Stimulated activated CD8-positive, alpha-beta memory T cell treated with anti-CD3 and anti-CD28 coated beads, Interleukin-4, amount 100 ng/mL, for 4 hours (primary cell): ENCODE measurements around the gene GPC6.

Experiments
- DNase-seq, 2 donors: peaks; one replicate each; pipeline ENCODE4 v3.0.0-alpha.2; 2020; ENCODE audit warnings: low read depth in 2 of 2, low spot score in 1 of 2

GPC6 gene

DNA sequence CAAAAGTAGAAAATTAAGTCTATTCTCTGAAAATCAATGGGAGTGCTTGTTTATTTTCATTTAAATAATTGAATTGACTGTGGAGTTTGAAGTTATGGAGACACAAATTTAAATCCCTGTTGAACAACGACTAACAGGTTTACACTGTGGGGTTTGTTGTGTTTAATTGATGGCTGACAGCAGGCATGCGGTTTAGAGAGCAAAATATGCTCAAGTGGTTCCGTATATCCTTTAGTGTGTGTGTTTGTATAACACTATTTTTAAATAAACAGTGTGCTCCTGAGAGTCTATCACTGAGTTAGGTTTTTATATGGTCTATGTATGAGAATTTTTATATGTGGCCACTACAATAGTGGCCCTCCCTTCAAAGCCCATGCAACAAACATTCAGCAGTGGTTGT, 332.0 kb downstream of the GPC6 start:
- no peak for DNase-seq

DNA sequence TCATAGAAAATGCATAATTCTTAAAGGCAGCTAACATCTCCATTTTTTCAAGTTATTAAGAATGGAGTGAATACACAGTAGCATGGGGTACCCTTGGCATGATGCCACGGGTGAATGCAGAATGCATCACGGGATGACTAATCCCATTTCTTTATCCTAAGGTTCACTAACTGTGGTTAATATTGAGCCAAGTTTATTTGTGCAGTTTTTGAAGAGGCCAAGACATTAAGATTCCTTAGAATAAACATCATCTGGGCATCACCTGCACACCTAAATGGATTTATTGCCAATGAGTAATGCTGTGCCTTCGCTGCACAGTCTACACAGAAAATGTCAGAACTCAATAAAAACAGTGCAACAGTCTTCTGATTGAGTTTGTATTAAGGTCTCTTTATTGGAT, 333.1 kb downstream of the GPC6 start:
- DNase-seq: no peak

GRCh38 chr13:93561576-93562225, 335.1 kb downstream of the GPC6 start:
- DNase-seq: no peak

DNA sequence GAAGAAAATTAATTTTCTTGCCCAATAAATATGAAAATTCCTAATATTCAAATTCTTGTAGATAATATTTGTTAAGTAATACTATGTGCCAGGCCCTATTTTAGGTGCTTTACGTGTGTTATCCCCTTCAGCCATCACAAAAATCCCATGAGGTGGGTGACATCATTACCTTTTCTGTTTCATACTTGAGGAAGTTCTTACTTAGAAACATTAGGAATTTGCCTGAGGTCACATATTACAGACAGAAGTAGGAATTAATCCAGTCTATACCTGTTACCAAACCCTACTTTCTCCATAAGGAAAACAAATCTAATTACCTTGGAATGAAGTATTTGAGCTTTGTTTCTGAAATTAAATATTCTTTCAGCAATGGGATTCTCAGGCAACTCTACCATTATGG, 336.1 kb downstream of the GPC6 start:
- DNase-seq: no peak

- DNase-seq: no peak
Measured at GRCh38 chr13:93577105-93577504, 350.5 kb downstream of the GPC6 start.

DNA sequence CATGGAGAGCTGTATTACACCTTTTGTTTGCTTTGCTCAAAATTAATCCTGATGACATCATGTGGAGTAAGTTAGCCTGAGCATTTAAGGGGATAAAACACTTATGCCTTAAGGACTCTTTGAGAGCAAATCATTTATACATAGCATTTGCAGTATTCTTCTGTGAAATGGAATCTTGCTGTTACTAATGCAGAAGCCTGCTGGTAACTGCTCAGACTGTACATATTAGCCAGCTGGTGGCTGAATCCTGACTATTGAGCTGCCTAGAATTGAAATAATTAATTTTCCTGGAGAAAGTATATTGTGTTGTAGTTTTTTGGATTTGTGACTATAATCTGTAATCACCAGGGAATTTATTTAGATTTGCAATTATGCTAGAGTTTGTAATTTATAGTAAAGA, 363.2 kb downstream of the GPC6 start:
- DNase-seq: no peak

DNA sequence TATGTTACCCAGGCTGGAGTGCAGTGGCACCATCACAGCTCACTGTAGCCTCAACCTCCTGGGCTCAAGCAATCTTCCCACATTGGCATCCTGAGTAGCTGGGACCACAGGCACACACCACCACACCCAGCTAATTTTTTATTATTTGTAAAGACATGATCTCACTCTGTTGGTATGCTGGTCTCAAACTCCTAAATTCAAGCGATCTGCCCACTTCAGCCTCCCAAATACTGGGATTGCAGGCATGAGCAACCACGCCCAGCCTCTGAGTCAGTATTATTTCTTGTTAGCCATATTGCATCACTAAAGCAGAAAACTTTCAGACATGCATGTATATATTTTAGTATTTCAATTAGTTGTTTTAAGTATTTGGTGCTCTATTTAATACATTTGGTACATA, 376.4 kb downstream of the GPC6 start:
- DNase-seq: no peak

DNA sequence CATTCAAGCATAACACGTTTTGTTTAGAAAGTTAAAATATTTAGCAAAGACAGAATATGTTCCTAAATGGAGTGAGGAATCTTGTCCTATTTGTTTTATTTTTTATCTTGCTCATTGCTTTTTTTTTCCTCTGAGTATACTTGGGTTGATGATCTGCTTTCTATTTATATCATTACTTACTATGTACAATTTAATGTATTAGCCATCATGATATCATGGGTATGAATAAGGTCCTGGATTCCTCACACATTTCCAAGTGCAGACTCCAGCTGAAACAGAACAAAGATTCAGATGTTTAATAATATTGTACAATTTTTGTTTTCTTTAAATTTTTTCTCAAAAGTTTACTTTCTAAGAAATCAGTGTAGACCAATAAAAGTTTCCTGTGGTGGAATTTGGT, 388.2 kb downstream of the GPC6 start:
- DNase-seq: no peak

DNA sequence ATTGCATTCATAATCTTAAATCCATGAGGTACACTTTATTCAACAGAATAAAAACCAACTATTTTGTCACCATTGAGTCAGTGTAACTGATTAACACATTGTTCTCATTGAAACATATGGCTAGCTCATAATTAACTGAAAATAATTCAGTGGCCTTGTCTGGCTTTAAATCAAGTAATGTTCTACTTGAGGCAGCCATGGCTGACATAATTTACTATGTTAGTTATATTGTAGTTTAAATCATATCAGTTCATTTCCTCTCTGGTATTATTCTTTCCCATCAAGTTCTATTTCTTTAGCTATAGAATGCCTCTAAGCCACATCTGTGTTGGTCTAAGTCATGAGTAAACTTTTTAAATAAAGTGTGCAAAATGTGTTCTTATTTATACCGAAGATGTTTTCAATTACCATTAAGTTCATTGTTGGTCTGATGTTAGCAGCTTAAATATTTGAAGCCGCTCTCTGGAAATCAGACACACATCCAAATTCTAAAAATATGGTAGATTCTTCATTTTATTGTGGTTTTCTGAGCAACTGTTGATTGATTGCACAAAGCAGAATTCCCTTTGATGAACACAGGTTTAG, 393.7 kb downstream of the GPC6 start:
- DNase-seq: no peak

DNA sequence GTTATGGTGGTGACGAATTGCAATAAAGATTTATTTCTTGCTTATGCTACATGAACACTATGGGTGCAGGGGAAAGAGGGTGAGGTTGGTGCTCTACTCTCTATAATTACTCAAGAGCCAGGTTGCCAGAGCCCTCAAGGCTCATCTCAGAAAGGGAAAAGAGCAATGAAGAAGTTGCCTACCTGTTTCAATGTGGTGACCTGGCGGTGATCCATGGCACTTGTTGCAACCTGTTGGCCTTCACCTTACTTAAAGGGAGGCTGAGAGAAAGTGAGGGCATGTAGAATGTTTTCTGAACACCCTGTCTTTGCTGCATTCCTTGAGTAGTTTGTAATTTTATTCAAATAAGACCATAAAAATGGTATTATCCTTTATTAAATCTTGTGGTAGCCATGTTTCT, 394.4 kb downstream of the GPC6 start:
- no peak for DNase-seq

DNA sequence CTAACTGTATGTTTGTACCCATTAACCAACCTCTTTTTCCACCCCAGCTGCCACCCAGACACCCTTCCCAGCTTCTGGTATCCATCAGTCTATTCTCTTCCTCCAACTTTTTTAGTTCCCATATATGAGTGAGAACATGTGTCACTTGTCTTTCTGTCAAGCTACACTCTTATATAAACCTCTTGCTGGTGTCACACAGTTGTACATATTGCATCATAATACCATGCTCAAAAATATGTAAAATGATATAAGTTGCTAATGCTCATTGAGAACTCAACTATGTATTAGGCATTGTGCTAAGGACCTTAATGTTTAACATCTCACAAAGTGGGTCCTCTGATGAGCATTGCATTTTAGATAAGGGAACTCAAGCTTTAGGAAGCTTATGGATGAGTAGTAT, 395.4 kb downstream of the GPC6 start:
- no peak for DNase-seq

GRCh38 chr13:93624311-93624777, 397.7 kb downstream of the GPC6 start:
- DNase-seq: no peak

DNA sequence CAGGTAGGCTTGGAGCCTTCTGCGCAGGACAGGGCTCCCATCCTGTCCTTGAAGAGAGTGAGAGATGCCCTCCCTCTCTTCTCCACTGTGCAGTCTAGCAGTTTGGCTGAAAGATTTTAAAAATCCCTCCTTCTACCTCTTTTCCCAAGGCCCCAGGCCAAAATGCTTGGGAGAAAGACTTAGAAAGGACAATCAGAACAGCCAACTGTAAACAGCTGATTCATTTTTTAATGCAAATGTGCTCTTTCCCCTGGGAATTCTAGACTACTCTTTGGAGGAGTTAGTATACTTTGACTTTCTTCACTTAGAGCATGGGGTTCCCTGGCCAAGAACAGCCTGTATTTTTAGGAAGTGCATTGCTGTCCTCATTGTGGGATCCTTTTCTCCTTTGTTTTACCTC, 398.9 kb downstream of the GPC6 start:
- no peak for DNase-seq

DNA sequence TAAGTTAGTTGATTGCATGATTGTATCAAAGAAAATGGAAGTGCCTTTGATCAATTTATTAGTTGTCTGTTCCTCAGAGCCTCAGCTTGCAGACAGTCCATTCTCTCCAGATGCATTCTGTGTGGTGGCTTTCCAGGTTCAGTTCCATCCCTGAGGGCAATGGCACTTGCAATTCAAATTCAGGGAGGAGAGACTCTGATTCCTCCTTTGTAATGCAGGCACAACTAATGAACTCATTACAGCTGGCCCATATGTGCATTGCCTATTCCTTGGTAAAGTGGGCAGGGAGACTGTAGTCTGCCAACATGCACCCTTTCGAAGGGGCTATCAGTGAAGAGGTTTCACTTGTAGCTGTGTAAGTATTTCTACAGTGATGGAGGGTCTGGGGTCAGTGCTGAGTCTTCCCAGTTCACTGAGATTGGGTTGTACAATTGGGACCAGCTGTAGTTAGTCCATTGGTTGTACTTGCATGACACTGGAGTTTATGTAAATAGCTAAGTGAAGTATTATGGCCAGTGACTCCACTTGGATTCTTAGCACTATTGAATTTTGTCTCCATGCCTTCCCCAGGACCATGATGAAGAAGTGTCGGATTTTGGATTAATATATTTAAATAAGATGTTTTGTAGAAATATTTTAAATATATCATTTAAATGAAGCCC, 401.7 kb downstream of the GPC6 start:
- DNase-seq: no peak

- DNase-seq: no peak
Measured at GRCh38 chr13:93635616-93636032, 409.0 kb downstream of the GPC6 start.

- no peak for DNase-seq
Measured at GRCh38 chr13:93637852-93638251, 411.2 kb downstream of the GPC6 start.

DNA sequence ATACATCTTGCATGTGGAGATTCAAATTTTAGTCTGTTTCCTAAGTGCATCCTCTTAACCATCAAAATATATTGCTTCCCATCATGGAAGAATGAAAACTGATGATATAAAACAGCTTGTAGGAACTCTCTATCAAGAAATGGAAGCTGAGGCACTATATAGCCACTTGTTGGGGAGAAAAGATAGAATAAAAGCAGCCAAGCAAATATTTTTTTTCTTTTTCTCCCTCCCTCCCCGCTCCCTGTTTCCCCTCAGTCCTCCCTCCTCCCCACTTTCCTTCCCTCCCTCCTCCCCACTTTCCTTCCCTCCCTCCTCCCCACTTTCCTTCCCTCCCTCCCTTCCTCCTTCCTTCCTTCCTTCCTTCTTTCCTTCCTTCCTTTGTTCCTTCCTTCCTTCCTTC, 413.8 kb downstream of the GPC6 start:
- DNase-seq: no peak

GRCh38 chr13:93646245-93646644, 419.6 kb downstream of the GPC6 start:
- DNase-seq: no peak

DNA sequence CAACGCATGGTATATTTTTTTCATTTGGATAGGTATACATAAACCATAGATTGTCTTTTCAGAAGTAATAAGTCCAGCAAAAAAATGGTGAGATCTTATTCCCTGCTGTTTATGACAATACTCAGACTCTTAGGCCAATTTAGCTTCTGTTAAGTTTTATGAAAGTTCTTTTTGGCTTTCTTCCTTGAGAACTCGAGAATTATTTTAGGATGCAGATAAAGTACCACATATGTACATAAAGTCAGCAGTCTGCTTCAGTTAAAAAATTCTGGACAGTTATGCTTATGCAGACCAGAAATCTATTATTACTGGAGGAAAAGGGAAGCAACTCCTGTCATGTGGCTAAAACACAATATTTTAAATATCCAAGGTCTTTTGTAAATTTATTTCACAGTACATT, 422.9 kb downstream of the GPC6 start:
- DNase-seq: no peak

DNA sequence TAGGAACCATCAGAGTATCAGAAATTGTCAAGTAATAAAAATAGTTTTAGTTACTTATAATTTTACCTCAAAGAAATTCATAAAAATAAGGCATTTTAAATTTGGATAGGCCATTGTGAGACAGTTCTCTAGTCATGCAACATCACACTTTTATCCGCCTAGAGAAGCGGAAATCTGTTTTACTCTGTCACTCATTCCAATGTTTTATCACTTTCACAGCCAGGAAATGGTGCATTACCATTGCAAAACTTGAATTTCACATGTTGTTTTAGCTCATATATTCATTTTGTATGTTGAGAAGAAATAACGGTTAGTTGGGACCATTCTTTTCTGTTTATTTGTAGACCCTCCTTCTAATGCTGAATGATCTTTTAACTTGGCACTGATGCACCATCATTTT, 427.2 kb downstream of the GPC6 start:
- DNase-seq: no peak

DNA sequence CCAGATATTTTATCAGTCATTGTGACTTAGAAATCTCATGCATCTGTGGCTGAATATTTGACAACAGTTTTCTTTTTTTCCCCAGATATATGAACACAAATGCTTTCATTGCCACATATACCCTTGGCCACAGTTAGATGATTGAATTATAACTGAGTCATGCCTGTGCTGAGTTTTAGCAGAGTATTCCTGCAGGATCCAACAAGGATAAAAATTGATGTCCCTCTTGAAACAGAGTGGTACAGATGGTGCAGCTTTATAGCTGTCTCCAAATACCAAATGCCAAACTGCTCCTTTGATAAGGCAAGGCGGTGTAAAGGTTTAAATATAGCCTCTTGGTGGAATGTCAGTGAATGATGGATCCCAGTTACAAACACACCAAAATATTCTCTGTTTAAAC, 428.5 kb downstream of the GPC6 start:
- DNase-seq: no peak

DNA sequence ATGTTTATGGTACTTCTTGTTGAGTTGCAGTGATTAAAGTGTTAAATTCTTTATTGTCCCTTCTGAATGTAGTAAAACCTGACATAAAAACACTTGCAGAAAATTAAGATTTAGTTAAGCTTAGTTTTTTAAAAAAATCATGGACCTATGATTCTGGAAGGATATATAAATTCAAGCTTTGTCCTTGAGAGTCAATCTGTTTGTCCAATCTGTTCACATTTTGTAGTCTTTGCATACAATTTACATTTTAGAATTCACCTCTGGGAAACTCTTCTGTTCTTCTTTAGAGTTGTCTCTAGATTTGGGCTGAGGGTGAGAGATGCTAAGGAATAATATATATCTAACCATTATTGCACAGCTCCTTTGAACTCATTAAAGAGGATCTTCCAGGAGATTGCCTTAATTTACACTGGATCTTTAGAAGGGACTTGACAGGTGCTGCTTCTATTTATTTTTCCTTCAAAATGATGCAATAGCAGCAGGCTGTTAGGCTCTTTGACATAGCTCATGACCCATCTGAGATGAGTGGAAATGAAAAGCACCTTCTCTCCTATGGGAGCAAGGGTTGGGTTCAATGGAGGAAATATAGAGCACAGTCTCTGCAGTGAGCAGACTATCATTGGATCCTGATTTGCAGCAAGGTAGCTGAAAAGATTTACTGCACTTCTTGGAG, 433.9 kb downstream of the GPC6 start:
- no peak for DNase-seq
